Limb (tissue), 2 donors: ENCODE results near the gene METTL25.

ENCODE experiments used
- DNase-seq, 2 donors: peaks; one replicate each; pipeline ENCODE4 v3.0.0-alpha.2; 2016; ENCODE audit errors: extremely low spot score in 2 of 2

METTL25 gene

GRCh38 chr12:82406651-82407050 is 48.3 kb downstream of the METTL25 start:
- DNase-seq, result no peak

- no peak for DNase-seq
These were observed 49.2 kb downstream of the METTL25 start for GRCh38 chr12:82407481-82407880.

DNA sequence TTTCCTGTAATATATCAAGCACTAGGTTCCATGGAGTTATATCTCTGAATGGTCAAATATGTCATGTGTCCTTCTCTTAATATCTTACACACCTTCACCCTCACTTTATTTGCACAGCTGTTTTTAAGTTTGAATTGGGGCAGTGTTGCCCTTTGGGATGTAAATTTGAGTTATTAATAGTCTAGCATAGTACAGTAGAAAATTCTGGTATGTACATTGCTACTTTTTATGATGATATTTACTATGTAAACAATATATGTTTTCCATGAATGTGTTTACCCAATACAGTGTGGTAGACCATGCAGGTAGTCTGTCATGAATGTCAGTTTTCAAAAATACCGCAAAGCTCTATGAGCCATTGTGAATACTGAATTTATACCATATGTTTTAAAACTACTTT is 50.5 kb downstream of the METTL25 start:
- DNase-seq, result no peak

- DNase-seq, result no peak
These were observed 53.4 kb downstream of the METTL25 start for GRCh38 chr12:82411546-82412230.

- DNase-seq, result no peak
These were observed 53.9 kb downstream of the METTL25 start for GRCh38 chr12:82412246-82412645.

GRCh38 chr12:82414044-82414443 is 55.7 kb downstream of the METTL25 start:
- peak in 1 of 2 donors; percentile 13 for DNase-seq

DNA sequence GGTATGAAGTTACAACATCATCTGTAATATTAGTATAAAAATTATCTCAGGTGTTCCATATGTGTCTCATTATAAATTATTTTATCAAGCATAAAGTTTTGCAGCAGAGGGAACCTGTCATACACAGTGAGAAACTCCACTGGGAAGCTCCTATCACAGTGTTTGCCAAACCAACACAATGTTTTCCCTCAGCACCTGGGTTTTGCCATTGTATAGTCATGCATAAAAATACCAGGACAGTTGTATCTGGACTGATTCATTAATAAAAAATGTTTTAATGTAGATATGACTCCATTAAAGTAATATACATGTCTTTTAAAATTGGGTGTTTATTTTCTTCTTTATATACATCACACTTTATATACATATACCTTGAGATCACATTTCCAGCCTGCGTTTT is 56.6 kb downstream of the METTL25 start:
- no peak for DNase-seq

DNA sequence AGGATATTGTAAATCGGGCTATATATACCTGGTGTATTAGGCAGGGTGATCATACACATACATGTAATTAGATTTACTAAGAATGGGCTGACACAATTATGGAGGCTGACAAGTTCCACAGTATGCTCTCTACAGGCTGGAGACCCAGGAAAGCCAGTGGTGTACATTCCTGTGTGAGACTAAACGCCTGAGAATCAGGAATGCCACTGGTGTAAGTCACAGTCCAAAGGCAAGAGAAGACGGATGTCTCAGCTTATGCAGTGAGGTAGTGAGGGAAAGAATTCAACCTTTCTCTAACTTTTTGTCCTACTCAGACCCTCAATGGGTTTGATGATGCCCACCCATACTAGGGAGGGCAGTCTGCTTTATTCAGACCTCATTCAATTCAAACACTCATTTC is 57.1 kb downstream of the METTL25 start:
- DNase-seq, result no peak

- DNase-seq, result no peak
These were observed 66.9 kb downstream of the METTL25 start for GRCh38 chr12:82425241-82425640.

GRCh38 chr12:82426081-82426480 is 67.8 kb downstream of the METTL25 start:
- no peak for DNase-seq

DNA sequence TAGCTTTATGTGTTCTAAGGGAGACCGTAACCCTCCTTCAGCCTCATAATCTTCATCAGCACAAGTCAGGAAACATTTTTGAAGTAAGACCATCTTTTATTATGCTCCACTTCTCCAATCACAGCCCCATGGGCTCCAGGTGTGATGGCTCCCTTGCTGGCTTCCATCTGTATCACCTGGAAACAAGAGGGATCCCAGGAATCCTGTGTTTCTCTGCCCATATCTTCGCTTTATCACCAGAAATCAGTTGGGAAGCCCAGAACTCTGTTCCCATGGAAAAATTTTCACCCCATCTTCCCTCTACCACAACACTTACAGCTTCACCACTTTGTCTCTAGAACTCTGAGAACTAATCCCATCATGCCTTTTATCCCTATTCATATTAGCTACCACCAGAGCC is 68.3 kb downstream of the METTL25 start:
- DNase-seq, result no peak

DNA sequence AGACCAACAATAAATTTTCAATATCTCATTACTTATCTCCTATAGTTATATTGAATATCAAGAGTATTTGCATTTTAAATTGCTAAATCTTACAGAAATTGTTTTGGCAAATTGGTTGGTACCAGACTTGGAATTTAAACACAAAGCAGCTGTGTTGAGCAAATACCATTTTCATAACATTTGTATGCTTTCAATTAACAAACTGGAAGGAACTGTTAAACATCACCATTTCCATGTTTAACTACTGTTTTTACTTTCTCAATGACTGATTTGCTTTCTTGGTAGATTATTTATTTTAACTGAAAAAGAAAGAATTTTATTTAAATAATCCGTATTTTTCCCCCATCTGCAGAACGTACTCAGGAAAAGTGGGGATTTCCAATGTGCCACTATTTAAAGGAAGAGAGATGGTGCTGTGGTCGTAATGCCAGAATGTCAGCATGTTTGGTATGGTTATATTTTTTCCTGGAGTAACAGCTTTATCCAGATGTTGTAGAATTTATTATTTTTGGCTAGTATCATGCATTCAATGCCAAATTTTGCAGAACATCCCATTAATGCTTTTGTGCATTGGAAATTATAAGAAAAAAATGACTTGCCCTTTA is 72.3 kb downstream of the METTL25 start:
- no peak for DNase-seq

DNA sequence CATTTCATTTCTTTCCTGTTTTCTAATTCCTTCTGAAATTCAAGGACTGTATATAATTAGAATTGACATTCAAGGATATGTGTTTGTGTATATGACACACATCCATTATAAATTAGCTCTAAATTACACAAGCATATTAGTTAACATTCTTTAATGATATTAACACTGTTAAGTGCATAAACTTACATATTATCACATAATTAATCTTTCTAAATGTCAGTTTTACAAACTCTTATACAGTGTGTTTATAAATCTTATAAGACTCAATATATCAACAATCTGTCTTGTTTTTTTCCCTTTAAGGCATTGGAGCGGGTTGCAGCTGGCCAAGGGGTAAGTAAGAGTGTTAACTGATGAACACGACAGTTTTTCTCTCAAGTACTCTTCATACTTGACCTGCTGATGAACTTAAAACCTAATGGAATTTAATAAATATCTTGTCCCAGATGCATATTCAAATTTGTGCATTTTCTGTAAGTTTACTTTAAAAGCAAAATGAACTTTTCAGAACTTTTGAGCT is 76.1 kb downstream of the METTL25 start:
- no peak for DNase-seq

DNA sequence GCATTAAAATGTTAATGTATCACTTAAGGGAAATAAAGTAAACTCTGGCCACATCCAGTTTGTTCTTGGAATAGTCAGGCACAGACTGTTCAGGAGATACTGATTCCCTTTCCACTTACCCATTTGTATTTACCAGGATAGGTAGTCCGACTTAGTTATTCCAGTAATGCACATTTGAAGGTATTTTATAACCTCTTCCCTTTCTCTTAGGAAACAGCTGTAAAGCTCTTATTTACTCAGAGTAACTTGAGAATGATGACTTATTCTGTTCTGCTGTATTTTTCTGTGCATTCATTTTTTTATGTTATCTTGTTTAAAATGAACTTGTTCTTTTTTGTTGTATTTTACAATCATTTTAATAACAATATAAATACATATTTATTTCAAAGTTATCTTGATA is 78.0 kb downstream of the METTL25 start:
- DNase-seq, result no peak

DNA sequence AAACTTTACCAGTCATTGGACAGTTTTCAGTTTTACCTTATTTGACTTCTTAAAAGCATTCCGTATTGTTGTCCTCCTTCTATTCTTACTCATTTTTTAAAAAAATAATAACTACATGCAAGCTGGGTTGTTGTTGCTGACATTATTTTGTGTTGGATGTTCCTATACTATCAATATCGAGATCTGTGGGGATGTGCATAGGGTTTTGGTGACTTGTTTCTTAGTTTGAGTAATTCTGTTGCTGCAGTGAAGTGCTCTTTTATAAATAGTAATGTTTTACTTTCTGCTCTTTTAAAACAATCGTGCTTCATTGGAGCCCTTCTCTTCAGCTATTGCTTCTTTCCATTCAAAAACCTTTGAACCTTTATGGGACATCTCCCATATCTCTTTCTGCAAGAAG is 79.4 kb downstream of the METTL25 start:
- no peak for DNase-seq

- DNase-seq, result no peak
These were observed 80.0 kb downstream of the METTL25 start for GRCh38 chr12:82438356-82438755.

DNA sequence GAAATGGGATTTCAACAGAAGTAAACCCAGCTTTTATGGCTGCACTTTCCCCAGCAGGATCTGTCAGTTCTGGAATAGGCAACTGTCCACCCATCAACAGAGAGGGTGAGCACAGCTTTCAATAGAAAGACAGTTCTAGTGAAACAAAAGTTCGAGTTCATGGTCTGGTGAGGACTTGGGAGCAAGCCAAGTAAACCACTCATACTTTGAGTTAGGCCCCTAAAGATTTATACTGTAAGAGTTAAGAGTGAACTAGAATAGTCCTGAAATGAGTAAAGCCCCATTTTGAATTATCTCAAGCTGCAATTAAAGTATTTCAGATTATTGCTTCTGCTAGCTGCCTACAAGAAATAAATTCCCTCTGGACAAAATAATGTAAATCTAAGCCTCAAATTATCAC is 82.6 kb downstream of the METTL25 start:
- DNase-seq, result no peak

DNA sequence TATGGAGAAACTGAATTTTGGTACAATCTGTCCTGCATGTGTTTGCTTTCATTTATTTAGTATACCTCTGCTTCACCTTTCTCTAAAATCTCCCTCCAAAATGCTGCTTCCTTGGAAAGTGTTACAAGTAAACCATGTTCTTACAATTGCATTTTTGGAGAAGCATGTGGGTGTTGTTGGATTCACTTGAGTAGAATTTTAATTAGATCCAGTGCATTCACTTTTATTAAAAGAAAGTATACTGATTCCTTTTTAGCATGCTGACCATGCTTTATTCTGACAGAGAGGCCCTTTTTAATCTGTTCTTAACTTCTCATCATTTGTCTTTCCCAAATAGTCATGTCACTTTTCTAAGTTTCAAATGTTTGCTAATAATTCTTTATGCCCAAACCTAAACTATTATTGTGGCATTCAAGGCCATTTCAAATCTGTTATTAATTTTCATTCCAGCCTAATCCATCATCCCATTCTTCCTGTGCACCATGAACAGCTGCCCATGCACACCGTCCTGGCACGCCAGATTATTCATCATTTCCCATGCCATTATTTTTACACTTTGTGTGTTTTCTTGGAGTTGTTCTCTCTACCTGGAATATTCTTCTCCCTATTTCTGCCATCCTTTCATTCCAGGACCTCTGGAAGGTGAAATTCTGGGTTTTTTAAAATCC is 90.7 kb downstream of the METTL25 start:
- DNase-seq, result no peak

- DNase-seq, result no peak
These were observed 98.3 kb downstream of the METTL25 start for GRCh38 chr12:82456633-82457032.

GRCh38 chr12:82458101-82458500 is 99.8 kb downstream of the METTL25 start:
- no peak for DNase-seq

- DNase-seq, result no peak
These were observed 103.1 kb downstream of the METTL25 start for GRCh38 chr12:82461393-82461792.

- no peak for DNase-seq
These were observed 103.5 kb downstream of the METTL25 start for GRCh38 chr12:82461836-82462235.

- no peak for DNase-seq
These were observed 110.2 kb downstream of the METTL25 start for GRCh38 chr12:82468563-82468962.
